ENCODE data around the gene NHP2. TPM values are rescaled to one million over a fixed set of nuclear protein-coding genes. Genes with fewer than 3 reads are reported as not detected.

NHP2 gene
- total RNA-seq, 1 donor from 2014 or later, result 55.1 TPM

DNA sequence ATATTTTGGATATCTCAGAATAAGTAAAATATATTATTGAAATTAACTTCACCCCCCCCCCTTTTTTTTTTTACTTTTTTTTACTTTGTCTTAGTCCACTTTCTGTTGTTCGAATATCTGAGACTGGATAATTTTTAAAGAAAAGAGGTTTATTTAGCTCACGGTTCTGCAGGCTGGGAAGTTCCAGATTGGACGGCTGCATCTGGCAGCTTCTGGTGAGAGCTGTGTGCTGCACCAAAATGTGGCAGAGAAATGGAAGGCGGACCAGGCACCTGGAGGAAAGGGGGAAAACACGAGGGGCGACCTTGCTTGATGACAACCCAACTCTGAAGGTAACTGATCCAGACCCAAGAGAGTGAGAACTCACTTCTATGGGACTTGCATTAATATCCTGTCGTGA, 39.1 kb upstream of the NHP2 start:
- TF ChIP-seq, protein P1, sequence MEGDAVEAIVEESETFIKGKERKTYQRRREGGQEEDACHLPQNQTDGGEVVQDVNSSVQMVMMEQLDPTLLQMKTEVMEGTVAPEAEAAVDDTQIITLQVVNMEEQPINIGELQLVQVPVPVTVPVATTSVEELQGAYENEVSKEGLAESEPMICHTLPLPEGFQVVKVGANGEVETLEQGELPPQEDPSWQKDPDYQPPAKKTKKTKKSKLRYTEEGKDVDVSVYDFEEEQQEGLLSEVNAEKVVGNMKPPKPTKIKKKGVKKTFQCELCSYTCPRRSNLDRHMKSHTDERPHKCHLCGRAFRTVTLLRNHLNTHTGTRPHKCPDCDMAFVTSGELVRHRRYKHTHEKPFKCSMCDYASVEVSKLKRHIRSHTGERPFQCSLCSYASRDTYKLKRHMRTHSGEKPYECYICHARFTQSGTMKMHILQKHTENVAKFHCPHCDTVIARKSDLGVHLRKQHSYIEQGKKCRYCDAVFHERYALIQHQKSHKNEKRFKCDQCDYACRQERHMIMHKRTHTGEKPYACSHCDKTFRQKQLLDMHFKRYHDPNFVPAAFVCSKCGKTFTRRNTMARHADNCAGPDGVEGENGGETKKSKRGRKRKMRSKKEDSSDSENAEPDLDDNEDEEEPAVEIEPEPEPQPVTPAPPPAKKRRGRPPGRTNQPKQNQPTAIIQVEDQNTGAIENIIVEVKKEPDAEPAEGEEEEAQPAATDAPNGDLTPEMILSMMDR (IDR thresholded peaks at IDR 0.05), result no peak

DNA sequence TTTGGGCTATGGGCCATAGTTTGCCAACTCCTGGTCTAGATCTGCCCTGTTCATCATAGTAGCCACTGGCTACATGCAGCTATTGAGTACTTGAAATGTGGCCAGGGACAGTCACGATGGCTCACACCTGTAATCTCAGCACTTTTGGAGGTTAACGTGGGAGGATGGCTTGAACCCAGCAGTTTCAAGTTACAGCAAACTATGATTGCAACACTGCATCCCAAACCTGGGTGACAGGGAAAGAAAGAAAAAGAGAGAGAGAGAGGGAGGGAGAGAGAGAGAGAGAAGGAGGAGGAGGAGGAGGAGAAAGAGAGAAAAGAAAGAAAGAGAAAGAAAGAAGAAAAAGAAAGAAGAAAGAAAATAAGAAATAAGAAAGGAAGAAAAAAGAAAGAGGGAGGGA, 38.6 kb upstream of the NHP2 start:
- no peaks in the 10 kb centered on the region for H3K36me3 ChIP-seq
- H3K4me3 ChIP-seq, result no peak overlapping the region
- DNase-seq (ENCODE audit: low spot score in 2 of 2), result no peak
- H3K4me1 ChIP-seq, result no peaks in the 10 kb centered on the region
- TF ChIP-seq, protein P1 (IDR thresholded peaks at IDR 0.05), result no peak
- intact Hi-C loops (cut with DNase I), result no loop called here
- H3K27me3 ChIP-seq, result no peaks in the 10 kb centered on the region
- H3K9me3 ChIP-seq, result no peaks in the 10 kb centered on the region
- H3K27ac ChIP-seq, result no peak overlapping the region

More for the DNA sequence above, 39.1 kb upstream of the NHP2 start:
- H3K36me3 ChIP-seq, result no peaks in the 10 kb centered on the region
- no peak overlapping the region for H3K27ac ChIP-seq
- H3K27me3 ChIP-seq, result no peaks in the 10 kb centered on the region
- intact Hi-C loops (cut with DNase I), result no loop called here
- no peak for DNase-seq (ENCODE audit: low spot score in 2 of 2)
- no peaks in the 10 kb centered on the region for H3K9me3 ChIP-seq
- H3K4me3 ChIP-seq, result no peak overlapping the region
- H3K4me1 ChIP-seq, result no peaks in the 10 kb centered on the region

DNA sequence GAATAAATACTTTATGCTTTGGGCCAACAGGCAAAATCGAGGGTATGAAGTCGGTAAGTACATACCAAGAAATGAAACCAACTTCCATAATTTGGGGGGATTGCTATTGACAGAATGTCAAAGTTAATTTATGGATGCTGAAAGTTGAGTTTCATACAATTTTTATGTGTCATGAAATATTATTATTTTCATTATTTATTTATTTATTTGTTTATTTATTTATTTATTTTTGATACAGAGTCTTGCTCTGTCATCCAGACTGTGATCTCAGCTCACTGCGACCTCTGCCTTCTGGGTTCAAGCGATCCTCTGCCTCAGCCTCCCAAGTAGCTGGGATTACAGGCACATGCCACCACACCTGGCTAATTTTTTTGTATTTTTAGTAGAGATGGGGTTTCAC, 38.0 kb upstream of the NHP2 start:
- no peaks in the 10 kb centered on the region for H3K9me3 ChIP-seq
- no peaks in the 10 kb centered on the region for H3K27me3 ChIP-seq
- no peak overlapping the region for H3K4me3 ChIP-seq
- no peaks in the 10 kb centered on the region for H3K4me1 ChIP-seq
- intact Hi-C loops (cut with DNase I), result no loop called here
- TF ChIP-seq, protein P1 (IDR thresholded peaks at IDR 0.05), result no peak
- H3K36me3 ChIP-seq, result no peaks in the 10 kb centered on the region
- DNase-seq (ENCODE audit: low spot score in 2 of 2), result no peak
- H3K27ac ChIP-seq, result no peak overlapping the region

DNA sequence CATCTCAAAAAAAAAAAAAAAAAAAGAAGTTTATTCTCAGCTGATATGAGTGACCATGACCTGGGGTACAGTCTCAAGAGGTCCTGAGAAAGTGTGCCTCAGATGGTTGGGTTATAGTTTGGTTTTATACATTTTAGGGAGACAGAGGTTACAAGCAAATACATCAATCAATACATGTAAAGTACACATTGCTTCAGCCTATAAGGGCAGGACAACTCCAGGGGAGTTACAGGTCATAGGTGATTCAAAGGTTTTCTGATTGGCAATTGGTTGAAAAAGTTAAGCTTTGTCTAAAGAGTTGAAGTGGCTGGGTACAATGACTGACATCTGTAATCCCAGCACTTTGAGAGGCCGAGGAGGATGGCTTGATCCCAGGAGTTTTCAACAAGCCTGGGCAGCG, 35.7 kb upstream of the NHP2 start:
- Histone ChIP-seq H3K4me1 (no peaks in the 10 kb centered on the region), H3K4me3 (no peak overlapping the region), H3K9me3 (no peaks in the 10 kb centered on the region), H3K36me3 (no peaks in the 10 kb centered on the region), H3K27me3 (no peaks in the 10 kb centered on the region), H3K27ac (no peak overlapping the region)
- no peak for DNase-seq (ENCODE audit: low spot score in 2 of 2)
- TF ChIP-seq, protein P1 (IDR thresholded peaks at IDR 0.05), result no peak
- intact Hi-C loops (cut with DNase I), result no loop called here

DNA sequence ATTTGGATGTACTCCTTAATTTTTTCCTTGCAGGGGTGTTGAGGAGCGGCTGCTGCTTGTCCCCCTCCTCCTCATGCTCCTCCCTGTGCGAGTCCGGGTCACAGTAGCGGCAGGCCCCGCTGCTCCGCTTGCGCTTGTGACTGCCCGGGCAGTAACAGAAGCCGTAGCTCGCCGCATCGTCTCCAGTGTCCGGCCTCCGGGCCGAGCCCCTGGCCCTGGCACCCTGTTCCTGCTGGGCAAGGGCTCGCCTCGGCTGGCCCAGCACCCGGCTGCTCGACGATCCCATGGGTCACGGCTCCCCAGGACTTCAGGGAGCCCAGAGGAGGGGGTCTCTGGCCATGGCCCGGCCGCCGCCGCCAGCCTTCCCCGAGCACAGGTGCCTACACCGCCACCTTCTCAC, 33.3 kb upstream of the NHP2 start, which contains the start of gene GMCL2:
TSS of gene GMCL2 (minus strand) at position 358 of the 400 bp plus-strand sequence. CDS start at position 286, 72 bp downstream.
- H3K4me1 ChIP-seq, result no peaks in the 10 kb centered on the region
- no peaks in the 10 kb centered on the region for H3K9me3 ChIP-seq
- H3K4me3 ChIP-seq, result no peak within 1 kb of the TSS
- TF ChIP-seq, protein P1 (IDR thresholded peaks at IDR 0.05), result no peak
- H3K27ac ChIP-seq, result no peak within 1 kb of the TSS
- no peaks in the 10 kb centered on the region for H3K27me3 ChIP-seq
- intact Hi-C loops (cut with DNase I), result no loop called here
- H3K36me3 ChIP-seq, result no peaks in the 10 kb centered on the region
- no peak for DNase-seq (ENCODE audit: low spot score in 2 of 2)

DNA sequence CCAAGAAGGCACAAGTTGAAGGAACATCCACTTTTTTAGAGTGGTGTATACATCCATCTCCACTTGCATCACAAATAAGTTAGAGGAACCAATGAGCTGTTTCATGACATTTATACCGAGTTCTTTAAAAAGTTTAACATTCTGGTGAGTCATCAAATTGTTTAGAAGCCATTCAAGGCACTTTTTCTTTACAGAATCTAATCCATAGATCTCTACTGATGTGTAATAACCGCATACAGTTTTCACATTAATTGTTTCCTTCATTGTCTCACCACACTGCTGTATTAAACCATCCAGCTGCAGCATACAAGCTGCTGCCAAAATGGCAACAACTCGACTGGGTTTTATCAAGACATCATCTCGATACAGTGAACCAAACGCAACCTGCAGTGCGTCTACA, 32.7 kb upstream of the NHP2 start:
- Histone ChIP-seq H3K4me3 (no peak overlapping the region), H3K36me3 (no peaks in the 10 kb centered on the region), H3K9me3 (no peaks in the 10 kb centered on the region), H3K27me3 (no peaks in the 10 kb centered on the region), H3K4me1 (no peaks in the 10 kb centered on the region), H3K27ac (no peak overlapping the region)
- DNase-seq (ENCODE audit: low spot score in 2 of 2), result no peak
- TF ChIP-seq, protein P1 (IDR thresholded peaks at IDR 0.05), result no peak
- intact Hi-C loops (cut with DNase I), result no loop called here
